DOHH2 (cell line): ENCODE results near the gene PLTP.

Experiments used
- H3F3A ChIP-seq: fragments of 200-600 bp; sonication (generic), shearing (Covaris generic); 2 replicates; pipeline ENCODE4 v1.6.0; 2016; ENCODE audit warnings: antibody characterized with exemption, mild to moderate bottlenecking; ENCODE audit not compliant: control insufficient read depth, insufficient read depth
- H3K27ac ChIP-seq: fragments of 200-600 bp; sonication (generic); 2 replicates; pipeline ENCODE4 v1.5.1; 2014; ENCODE audit warnings: low read depth, mild to moderate bottlenecking, low read length, moderate library complexity
- H3K27me3 ChIP-seq: fragments of 200-600 bp; sonication (generic); 2 replicates; pipeline ENCODE4 v1.6.1; 2014; ENCODE audit warnings: mild to moderate bottlenecking, low read length, mixed read lengths; ENCODE audit not compliant: control insufficient read depth
- H3K36me3 ChIP-seq: fragments of 200-600 bp; sonication (generic); 2 replicates; pipeline ENCODE4 v1.6.1; 2014; ENCODE audit warnings: mild to moderate bottlenecking, low read length, moderate library complexity, mixed read lengths; ENCODE audit not compliant: control insufficient read depth
- H3K4me1 ChIP-seq: fragments of 200-600 bp; sonication (generic); 2 replicates; pipeline ENCODE4 v1.6.1; 2014; ENCODE audit warnings: mild to moderate bottlenecking, low read length, mixed read lengths; ENCODE audit not compliant: control insufficient read depth
- H3K4me2 ChIP-seq: fragments of 200-600 bp; sonication (generic); 2 replicates; pipeline ENCODE4 v1.6.0; 2014; ENCODE audit warnings: mild to moderate bottlenecking, low read length, moderate library complexity
- H3K4me3 ChIP-seq: fragments of 200-600 bp; sonication (generic); 2 replicates; pipeline ENCODE4 v1.5.1; 2014; ENCODE audit warnings: mild to moderate bottlenecking, low read length, mixed read lengths
- H3K79me2 ChIP-seq: fragments of 200-600 bp; sonication (generic); 2 replicates; pipeline ENCODE4 v1.6.1; 2014; ENCODE audit warnings: mild to moderate bottlenecking, low read length, mixed read lengths; ENCODE audit not compliant: control insufficient read depth
- H3K9me2 ChIP-seq: fragments of 200-600 bp; sonication (generic); replicated peaks from 2 replicates; pipeline ENCODE4 v1.6.1; 2014; ENCODE audit warnings: mild to moderate bottlenecking, low read length, mixed read lengths; ENCODE audit not compliant: control insufficient read depth
- H3K9me3 ChIP-seq: fragments of 200-600 bp; sonication (generic); 2 replicates; pipeline ENCODE4 v1.6.1; 2014; ENCODE audit warnings: antibody characterized with exemption, low read length, mixed read lengths; ENCODE audit not compliant: control insufficient read depth, insufficient read depth
- H4K20me1 ChIP-seq: fragments of 200-600 bp; sonication (generic); 2 replicates; pipeline ENCODE4 v1.6.0; 2014; ENCODE audit warnings: low read depth, mild to moderate bottlenecking, antibody characterized with exemption, low read length, moderate library complexity; ENCODE audit not compliant: control insufficient read depth, insufficient read depth
- EZH2phosphoT487 ChIP-seq: fragments of 200-600 bp; sonication (generic); IDR thresholded peaks from 2 replicates; pipeline ENCODE4 v1.6.1; 2017; ENCODE audit warnings: borderline replicate concordance, mild to moderate bottlenecking, antibody characterized with exemption, low read length, moderate library complexity, mixed read lengths
- TF ChIP-seq, protein P1 (sequence below): fragments of 200-600 bp; sonication (generic); IDR thresholded peaks from one replicate; pipeline ENCODE4 v1.5.1; 2014; ENCODE audit warnings: antibody characterized with exemption, mild to moderate bottlenecking, low read depth, low read length; ENCODE audit not compliant: poor library complexity, severe bottlenecking

PLTP gene

GRCh38 chr20:45946149-45946970, 34.4 kb upstream of the PLTP start:
- TF ChIP-seq EZH2phosphoT487, result no peak
- TF ChIP-seq, protein P1, sequence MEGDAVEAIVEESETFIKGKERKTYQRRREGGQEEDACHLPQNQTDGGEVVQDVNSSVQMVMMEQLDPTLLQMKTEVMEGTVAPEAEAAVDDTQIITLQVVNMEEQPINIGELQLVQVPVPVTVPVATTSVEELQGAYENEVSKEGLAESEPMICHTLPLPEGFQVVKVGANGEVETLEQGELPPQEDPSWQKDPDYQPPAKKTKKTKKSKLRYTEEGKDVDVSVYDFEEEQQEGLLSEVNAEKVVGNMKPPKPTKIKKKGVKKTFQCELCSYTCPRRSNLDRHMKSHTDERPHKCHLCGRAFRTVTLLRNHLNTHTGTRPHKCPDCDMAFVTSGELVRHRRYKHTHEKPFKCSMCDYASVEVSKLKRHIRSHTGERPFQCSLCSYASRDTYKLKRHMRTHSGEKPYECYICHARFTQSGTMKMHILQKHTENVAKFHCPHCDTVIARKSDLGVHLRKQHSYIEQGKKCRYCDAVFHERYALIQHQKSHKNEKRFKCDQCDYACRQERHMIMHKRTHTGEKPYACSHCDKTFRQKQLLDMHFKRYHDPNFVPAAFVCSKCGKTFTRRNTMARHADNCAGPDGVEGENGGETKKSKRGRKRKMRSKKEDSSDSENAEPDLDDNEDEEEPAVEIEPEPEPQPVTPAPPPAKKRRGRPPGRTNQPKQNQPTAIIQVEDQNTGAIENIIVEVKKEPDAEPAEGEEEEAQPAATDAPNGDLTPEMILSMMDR, result no peak
- no peaks in the 10 kb centered on the region for H3K27me3 ChIP-seq
- peaks cover 3% of the 10 kb centered on the region for H3K4me1 ChIP-seq
- no peaks in the 10 kb centered on the region for H3K79me2 ChIP-seq
- H3F3A ChIP-seq, result no peaks in the 10 kb centered on the region
- H3K9me3 ChIP-seq, result no peaks in the 10 kb centered on the region
- H3K4me2 ChIP-seq, result no peak overlapping the region
- H3K36me3 ChIP-seq, result peaks cover 84% of the 10 kb centered on the region
- H4K20me1 ChIP-seq, result no peaks in the 10 kb centered on the region
- no peak overlapping the region for H3K27ac ChIP-seq
- no peak overlapping the region for H3K4me3 ChIP-seq
- H3K9me2 ChIP-seq, result no peaks in the 10 kb centered on the region

- no peak overlapping the region for H3K27ac ChIP-seq
- H3K4me2 ChIP-seq, result no peak overlapping the region
- no peak overlapping the region for H3K4me3 ChIP-seq
- no peaks in the 10 kb centered on the region for H3K9me2 ChIP-seq
- H3K9me3 ChIP-seq, result no peaks in the 10 kb centered on the region
- no peaks in the 10 kb centered on the region for H3K79me2 ChIP-seq
- no peaks in the 10 kb centered on the region for H3K4me1 ChIP-seq
- no peaks in the 10 kb centered on the region for H4K20me1 ChIP-seq
- no peaks in the 10 kb centered on the region for H3F3A ChIP-seq
- peaks cover 85% of the 10 kb centered on the region for H3K36me3 ChIP-seq
- TF ChIP-seq, protein P1, result no peak
- no peak for TF ChIP-seq EZH2phosphoT487
- no peaks in the 10 kb centered on the region for H3K27me3 ChIP-seq
Observed at GRCh38 chr20:45945678-45946148, 33.8 kb upstream of the PLTP start.

DNA sequence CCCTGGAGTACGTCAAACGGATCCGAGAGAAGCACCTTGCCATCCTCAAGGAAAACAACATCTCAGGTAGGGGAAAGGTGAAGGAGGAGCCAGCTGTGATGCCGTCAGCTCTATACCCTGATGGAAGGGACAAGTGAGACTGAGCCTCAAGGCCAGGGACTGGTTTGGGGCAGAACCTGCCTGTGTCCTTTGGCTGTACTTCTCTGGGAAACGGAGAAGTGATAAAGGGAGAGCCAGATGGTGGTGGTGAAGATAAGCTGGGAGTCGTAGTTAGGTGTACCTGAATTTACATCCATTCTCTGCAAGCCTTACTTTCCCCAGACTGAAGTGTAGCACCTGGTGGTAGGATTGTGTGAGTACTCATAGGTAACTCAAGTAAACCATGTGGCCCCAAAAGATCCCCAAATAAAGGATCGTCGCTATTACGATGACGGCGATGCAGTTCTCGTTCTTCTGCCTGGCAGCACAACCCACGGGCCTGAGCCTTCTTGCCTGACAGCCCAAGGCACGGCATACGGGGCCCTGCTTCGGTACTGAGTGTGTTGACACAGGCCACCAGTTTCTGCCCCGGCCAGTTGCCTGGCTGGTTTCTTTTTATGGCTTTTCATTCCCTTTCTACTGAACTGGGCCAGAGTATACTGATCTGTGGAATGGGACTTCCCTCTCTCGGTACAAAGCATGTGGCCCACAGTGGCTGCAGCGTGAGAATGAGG, 33.2 kb upstream of the PLTP start:
- Histone ChIP-seq H3K4me3 (no peak overlapping the region), H3K27ac (no peak overlapping the region), H3K9me2 (no peaks in the 10 kb centered on the region), H3K4me1 (no peaks in the 10 kb centered on the region), H3K9me3 (no peaks in the 10 kb centered on the region), H3F3A (no peaks in the 10 kb centered on the region), H4K20me1 (no peaks in the 10 kb centered on the region), H3K27me3 (no peaks in the 10 kb centered on the region), H3K4me2 (no peak overlapping the region), H3K36me3 (peaks cover 85% of the 10 kb centered on the region), H3K79me2 (no peaks in the 10 kb centered on the region)
- TF ChIP-seq, protein P1, result no peak
